ENCODE measurements around the gene BTN3A1. TPM values are rescaled to one million over a fixed set of nuclear protein-coding genes. Genes with fewer than 3 reads are reported as not detected.

BTN3A1 gene
- polyA plus RNA-seq, 2 of the 4 experiments (the other 2 are of a cell fraction) = 4.0 to 8.1 TPM

DNA sequence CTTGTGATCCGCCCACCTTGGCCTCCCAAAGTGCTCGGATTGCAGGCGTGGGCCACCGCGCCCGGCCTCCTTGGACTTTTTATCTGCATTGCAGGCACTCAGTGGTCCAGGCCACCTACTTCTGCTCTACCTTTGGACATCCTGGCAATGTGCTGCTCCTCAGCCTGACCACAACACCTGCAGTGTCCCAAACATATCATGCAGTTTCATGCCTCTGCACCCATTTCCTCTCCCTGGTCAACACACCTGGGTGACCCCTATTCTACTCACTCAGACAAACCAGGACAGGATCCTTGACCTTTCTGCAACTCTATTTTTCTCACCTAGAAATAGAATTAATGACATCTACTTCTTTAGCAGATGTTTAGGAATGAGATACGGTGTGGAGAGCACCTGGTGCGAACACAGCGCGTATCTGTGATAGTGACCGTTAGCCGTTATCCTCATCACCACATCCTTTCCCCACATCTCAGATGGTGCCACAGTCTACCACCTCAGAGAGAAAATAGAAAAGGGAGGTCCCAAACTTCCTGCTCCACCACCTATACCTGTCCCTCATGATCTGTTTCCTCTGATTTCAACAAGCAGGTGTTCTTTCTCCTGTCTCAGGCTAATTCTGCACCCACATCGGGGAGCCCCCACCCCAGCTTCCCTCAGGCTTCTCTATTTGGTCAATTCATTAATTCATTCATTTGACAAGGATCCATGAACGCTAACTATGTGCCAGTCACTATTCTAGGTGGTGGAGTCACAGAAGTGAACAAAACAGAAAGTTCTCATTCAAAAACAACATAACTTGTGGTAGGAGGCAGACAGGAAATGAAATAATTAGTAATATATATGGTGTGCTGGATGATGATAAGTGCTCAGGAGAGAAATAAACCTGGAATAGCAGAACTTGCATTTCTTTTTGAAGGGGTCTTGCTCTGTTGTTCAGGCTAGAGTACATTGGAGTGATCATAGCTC is 41.3 kb upstream of the BTN3A1 start:
- H3K4me3 ChIP-seq = no peak overlapping the region
- ChIA-PET POLR2A (no interaction called here), CTCF (no interaction called here)
- no peak overlapping the region for H3K4me2 ChIP-seq
- no peaks in the 10 kb centered on the region for H3K9me3 ChIP-seq
- TF ChIP-seq ESRRA (IDR thresholded peaks at IDR 0.05; ENCODE audit: borderline replicate concordance, low read length) = no peak
- TF ChIP-seq ZC3H11A (IDR thresholded peaks at IDR 0.05) = no peak
- no peak for TF ChIP-seq HOXB13 (CRISPR knock-in tag; IDR thresholded peaks at IDR 0.05; ENCODE audit: low read depth)
- TF ChIP-seq KDM5A (IDR thresholded peaks at IDR 0.05) = no peak
- no peak for TF ChIP-seq RFX5 (IDR thresholded peaks at IDR 0.05)
- no peak for TF ChIP-seq JUN (IDR thresholded peaks at IDR 0.05)
- no peak for TF ChIP-seq TP53 (CRISPR knock-in tag; IDR thresholded peaks at IDR 0.05)
- TF ChIP-seq, protein P1, sequence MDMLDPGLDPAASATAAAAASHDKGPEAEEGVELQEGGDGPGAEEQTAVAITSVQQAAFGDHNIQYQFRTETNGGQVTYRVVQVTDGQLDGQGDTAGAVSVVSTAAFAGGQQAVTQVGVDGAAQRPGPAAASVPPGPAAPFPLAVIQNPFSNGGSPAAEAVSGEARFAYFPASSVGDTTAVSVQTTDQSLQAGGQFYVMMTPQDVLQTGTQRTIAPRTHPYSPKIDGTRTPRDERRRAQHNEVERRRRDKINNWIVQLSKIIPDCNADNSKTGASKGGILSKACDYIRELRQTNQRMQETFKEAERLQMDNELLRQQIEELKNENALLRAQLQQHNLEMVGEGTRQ (IDR thresholded peaks at IDR 0.05) = no peak
- no peak for TF ChIP-seq ZSCAN20 (CRISPR knock-in tag; IDR thresholded peaks at IDR 0.05)
- no peak for TF ChIP-seq EP300 (IDR thresholded peaks at IDR 0.05)
- TF ChIP-seq HOXB5 (CRISPR knock-in tag; IDR thresholded peaks at IDR 0.05) = no peak
- no peak for TF ChIP-seq RNF2 (IDR thresholded peaks at IDR 0.05; ENCODE audit: borderline replicate concordance, low read depth)
- TF ChIP-seq HDAC2 (IDR thresholded peaks at IDR 0.05) = no peak
- TF ChIP-seq, protein P2, sequence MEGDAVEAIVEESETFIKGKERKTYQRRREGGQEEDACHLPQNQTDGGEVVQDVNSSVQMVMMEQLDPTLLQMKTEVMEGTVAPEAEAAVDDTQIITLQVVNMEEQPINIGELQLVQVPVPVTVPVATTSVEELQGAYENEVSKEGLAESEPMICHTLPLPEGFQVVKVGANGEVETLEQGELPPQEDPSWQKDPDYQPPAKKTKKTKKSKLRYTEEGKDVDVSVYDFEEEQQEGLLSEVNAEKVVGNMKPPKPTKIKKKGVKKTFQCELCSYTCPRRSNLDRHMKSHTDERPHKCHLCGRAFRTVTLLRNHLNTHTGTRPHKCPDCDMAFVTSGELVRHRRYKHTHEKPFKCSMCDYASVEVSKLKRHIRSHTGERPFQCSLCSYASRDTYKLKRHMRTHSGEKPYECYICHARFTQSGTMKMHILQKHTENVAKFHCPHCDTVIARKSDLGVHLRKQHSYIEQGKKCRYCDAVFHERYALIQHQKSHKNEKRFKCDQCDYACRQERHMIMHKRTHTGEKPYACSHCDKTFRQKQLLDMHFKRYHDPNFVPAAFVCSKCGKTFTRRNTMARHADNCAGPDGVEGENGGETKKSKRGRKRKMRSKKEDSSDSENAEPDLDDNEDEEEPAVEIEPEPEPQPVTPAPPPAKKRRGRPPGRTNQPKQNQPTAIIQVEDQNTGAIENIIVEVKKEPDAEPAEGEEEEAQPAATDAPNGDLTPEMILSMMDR (IDR thresholded peaks at IDR 0.05) = no peak
- no peak for TF ChIP-seq POLR2A (IDR thresholded peaks at IDR 0.05; ENCODE audit: low read length)
- no peak for TF ChIP-seq JUNB (IDR thresholded peaks at IDR 0.05)
- TF ChIP-seq, protein P3, sequence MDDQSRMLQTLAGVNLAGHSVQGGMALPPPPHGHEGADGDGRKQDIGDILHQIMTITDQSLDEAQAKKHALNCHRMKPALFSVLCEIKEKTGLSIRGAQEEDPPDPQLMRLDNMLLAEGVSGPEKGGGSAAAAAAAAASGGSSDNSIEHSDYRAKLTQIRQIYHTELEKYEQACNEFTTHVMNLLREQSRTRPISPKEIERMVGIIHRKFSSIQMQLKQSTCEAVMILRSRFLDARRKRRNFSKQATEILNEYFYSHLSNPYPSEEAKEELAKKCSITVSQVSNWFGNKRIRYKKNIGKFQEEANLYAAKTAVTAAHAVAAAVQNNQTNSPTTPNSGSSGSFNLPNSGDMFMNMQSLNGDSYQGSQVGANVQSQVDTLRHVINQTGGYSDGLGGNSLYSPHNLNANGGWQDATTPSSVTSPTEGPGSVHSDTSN (IDR thresholded peaks at IDR 0.05) = no peak
- TF ChIP-seq, protein P4, sequence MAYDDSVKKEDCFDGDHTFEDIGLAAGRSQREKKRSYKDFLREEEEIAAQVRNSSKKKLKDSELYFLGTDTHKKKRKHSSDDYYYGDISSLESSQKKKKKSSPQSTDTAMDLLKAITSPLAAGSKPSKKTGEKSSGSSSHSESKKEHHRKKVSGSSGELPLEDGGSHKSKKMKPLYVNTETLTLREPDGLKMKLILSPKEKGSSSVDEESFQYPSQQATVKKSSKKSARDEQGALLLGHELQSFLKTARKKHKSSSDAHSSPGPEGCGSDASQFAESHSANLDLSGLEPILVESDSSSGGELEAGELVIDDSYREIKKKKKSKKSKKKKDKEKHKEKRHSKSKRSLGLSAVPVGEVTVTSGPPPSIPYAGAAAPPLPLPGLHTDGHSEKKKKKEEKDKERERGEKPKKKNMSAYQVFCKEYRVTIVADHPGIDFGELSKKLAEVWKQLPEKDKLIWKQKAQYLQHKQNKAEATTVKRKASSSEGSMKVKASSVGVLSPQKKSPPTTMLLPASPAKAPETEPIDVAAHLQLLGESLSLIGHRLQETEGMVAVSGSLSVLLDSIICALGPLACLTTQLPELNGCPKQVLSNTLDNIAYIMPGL (CRISPR knock-in tag; IDR thresholded peaks at IDR 0.05; ENCODE audit: borderline replicate concordance) = no peak
- TF ChIP-seq, protein P5, sequence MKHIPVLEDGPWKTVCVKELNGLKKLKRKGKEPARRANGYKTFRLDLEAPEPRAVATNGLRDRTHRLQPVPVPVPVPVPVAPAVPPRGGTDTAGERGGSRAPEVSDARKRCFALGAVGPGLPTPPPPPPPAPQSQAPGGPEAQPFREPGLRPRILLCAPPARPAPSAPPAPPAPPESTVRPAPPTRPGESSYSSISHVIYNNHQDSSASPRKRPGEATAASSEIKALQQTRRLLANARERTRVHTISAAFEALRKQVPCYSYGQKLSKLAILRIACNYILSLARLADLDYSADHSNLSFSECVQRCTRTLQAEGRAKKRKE (CRISPR knock-in tag; IDR thresholded peaks at IDR 0.05; ENCODE audit: low read depth) = no peak
- TF ChIP-seq FOXS1 (CRISPR knock-in tag; IDR thresholded peaks at IDR 0.05) = no peak
- H3K4me1 ChIP-seq = peaks cover 18% of the 10 kb centered on the region
- H3K27ac ChIP-seq = no peak overlapping the region
- 85% methylated on average over 14 of the region's 14 CpGs for WGBS (ENCODE audit: missing lambda C conversion rate)
- DNase-seq (ENCODE audit: low read depth in 1 of 2, low spot score in 1 of 2) = no peak
- ATAC-seq = no peak
- FAIRE-seq = no peak

DNA sequence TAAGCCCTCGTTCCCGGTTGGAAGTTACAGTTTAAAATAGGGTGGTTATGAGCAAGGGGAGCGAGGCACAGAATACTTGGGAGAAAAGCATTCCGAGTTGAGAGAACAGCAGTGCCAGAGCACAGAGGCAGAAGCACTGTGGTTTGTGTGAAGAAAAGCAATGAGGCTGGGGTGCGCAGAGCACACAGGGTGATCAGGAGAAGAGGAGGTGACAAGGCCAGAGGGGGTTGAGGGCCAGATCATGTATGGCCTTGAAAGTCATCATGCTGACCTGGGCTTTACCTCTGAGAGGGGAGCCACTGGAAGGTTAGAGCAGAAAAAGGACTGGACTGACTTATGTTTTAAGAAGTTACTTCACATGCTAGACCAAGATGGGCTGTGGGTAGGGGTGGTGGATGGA is 40.5 kb upstream of the BTN3A1 start:
- ChIA-PET CTCF (interaction anchor here (1.0 kb wide), 1 partner anchor 20 kb away, joined by 3 read pairs; no protein-coding TSS in a partner anchor), POLR2A (no interaction called here)
- H3K4me1 ChIP-seq = peaks cover 26% of the 10 kb centered on the region
- FAIRE-seq = no peak
- no peaks in the 10 kb centered on the region for H3K9me3 ChIP-seq
- H3K27ac ChIP-seq = no peak overlapping the region
- 87% methylated on average over 5 of the region's 5 CpGs for WGBS (ENCODE audit: missing lambda C conversion rate)
- no peak for DNase-seq (ENCODE audit: low read depth in 1 of 2, low spot score in 1 of 2)
- no peak overlapping the region for H3K4me2 ChIP-seq
- no peak for ATAC-seq
- no peak overlapping the region for H3K4me3 ChIP-seq
- no peak for TF ChIP-seq NPAS2 (CRISPR knock-in tag; IDR thresholded peaks at IDR 0.05; ENCODE audit: borderline replicate concordance)
- TF ChIP-seq, protein P6, sequence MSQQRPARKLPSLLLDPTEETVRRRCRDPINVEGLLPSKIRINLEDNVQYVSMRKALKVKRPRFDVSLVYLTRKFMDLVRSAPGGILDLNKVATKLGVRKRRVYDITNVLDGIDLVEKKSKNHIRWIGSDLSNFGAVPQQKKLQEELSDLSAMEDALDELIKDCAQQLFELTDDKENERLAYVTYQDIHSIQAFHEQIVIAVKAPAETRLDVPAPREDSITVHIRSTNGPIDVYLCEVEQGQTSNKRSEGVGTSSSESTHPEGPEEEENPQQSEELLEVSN (IDR thresholded peaks at IDR 0.05; ENCODE audit: borderline replicate concordance, low read depth) = no peak
- TF ChIP-seq ZC3H11A (IDR thresholded peaks at IDR 0.05) = no peak
- no peak for TF ChIP-seq HOXA7 (CRISPR knock-in tag; IDR thresholded peaks at IDR 0.05)
- TF ChIP-seq, protein P2 (IDR thresholded peaks at IDR 0.05) = no peak
- TF ChIP-seq, protein P7, sequence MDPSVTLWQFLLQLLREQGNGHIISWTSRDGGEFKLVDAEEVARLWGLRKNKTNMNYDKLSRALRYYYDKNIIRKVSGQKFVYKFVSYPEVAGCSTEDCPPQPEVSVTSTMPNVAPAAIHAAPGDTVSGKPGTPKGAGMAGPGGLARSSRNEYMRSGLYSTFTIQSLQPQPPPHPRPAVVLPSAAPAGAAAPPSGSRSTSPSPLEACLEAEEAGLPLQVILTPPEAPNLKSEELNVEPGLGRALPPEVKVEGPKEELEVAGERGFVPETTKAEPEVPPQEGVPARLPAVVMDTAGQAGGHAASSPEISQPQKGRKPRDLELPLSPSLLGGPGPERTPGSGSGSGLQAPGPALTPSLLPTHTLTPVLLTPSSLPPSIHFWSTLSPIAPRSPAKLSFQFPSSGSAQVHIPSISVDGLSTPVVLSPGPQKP (IDR thresholded peaks at IDR 0.05; ENCODE audit: low read depth, low read length) = no peak
- no peak for TF ChIP-seq ZFP36 (IDR thresholded peaks at IDR 0.05; ENCODE audit: borderline replicate concordance, partially characterized antibody)

Measured in A549 (cell line).